WTC11 (cell line): ENCODE measurements around the gene EHD3.

ENCODE experiments used
- ETV6 ChIP-seq: sonication (generic); formaldehyde crosslinking; IDR thresholded peaks from 2 replicates; pipeline ENCODE4 v1.8.1; 2022; ENCODE audit warnings: mild to moderate bottlenecking, missing genetic modification reagents
- JUN ChIP-seq: sonication (generic); formaldehyde crosslinking; IDR thresholded peaks from 2 replicates; pipeline ENCODE4 v1.8.0; 2023; ENCODE audit warnings: mild to moderate bottlenecking, missing genetic modification reagents
- TEAD4 ChIP-seq: sonication (generic); formaldehyde crosslinking; IDR thresholded peaks from 2 replicates; pipeline ENCODE4 v1.8.0; 2022; ENCODE audit warnings: mild to moderate bottlenecking, missing genetic modification reagents
- ZNF121 ChIP-seq: sonication (generic); formaldehyde crosslinking; IDR thresholded peaks from 2 replicates; pipeline ENCODE4 v1.8.0; 2023; ENCODE audit warnings: missing genetic modification reagents
- ZNF317 ChIP-seq: sonication (generic); formaldehyde crosslinking; IDR thresholded peaks from 2 replicates; pipeline ENCODE4 v1.8.1; 2023; ENCODE audit warnings: low read depth, mild to moderate bottlenecking, moderate library complexity, missing genetic modification reagents, borderline replicate concordance
- TF ChIP-seq, protein P1 (sequence below): fragments of 200-600 bp; IDR thresholded peaks from 2 replicates; pipeline ENCODE4 v1.8.0; 2022; ENCODE audit warnings: antibody characterized with exemption
- TF ChIP-seq, protein P2 (sequence below): sonication (generic); formaldehyde crosslinking; IDR thresholded peaks from 2 replicates; pipeline ENCODE4 v1.8.0; 2023; ENCODE audit warnings: missing genetic modification reagents
- TF ChIP-seq, protein P3 (sequence below): sonication (generic); formaldehyde crosslinking; IDR thresholded peaks from 2 replicates; pipeline ENCODE4 v1.8.1; 2022; ENCODE audit warnings: low read depth, missing genetic modification reagents, borderline replicate concordance
- TF ChIP-seq, protein P4 (sequence below): sonication (generic); formaldehyde crosslinking; IDR thresholded peaks from 2 replicates; pipeline ENCODE4 v1.8.1; 2022; ENCODE audit warnings: mild to moderate bottlenecking, missing genetic modification reagents, moderate library complexity, borderline replicate concordance
- TF ChIP-seq, protein P5 (sequence below): sonication (generic); formaldehyde crosslinking; IDR thresholded peaks from 2 replicates; pipeline ENCODE4 v1.8.0; 2022; ENCODE audit warnings: mild to moderate bottlenecking, missing genetic modification reagents

DNA sequence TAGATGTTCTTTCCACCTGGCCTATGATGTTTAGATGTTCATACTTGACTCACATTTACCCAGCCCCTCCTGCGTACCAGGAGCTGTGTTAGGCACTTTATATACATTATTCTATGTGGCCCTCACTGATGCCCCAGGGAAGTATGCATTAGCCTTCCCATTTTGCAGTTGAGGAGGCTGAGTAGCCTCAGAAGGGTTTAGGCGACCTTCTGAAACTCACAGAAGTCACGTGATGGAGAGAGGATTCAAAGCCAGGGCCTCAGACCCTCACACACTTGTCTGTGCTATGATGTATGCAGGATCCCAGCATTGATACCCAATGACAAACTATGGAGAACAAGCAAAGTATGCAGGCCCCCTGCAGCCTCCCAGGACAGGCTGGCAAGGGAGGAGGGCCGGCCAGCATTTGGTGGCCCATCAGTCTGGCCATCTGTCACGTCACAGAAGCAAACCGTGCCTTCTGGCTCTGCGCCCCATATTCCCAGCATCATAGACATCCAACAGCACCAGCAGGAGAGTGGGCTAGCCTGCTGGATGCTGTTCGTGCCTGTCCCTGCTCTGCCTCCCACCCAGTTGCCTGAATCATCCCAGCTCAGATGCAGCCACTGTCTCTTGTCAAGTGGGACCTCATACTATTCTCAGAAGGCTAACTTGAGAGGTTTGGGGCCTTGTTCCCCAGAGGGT, 33.6 kb downstream of the EHD3 start:
- TF ChIP-seq, protein P1, sequence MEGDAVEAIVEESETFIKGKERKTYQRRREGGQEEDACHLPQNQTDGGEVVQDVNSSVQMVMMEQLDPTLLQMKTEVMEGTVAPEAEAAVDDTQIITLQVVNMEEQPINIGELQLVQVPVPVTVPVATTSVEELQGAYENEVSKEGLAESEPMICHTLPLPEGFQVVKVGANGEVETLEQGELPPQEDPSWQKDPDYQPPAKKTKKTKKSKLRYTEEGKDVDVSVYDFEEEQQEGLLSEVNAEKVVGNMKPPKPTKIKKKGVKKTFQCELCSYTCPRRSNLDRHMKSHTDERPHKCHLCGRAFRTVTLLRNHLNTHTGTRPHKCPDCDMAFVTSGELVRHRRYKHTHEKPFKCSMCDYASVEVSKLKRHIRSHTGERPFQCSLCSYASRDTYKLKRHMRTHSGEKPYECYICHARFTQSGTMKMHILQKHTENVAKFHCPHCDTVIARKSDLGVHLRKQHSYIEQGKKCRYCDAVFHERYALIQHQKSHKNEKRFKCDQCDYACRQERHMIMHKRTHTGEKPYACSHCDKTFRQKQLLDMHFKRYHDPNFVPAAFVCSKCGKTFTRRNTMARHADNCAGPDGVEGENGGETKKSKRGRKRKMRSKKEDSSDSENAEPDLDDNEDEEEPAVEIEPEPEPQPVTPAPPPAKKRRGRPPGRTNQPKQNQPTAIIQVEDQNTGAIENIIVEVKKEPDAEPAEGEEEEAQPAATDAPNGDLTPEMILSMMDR, result no peak
- no peak for TF ChIP-seq ETV6 (CRISPR knock-in tag)
- no peak for TF ChIP-seq JUN (CRISPR knock-in tag)
- TF ChIP-seq, protein P2, sequence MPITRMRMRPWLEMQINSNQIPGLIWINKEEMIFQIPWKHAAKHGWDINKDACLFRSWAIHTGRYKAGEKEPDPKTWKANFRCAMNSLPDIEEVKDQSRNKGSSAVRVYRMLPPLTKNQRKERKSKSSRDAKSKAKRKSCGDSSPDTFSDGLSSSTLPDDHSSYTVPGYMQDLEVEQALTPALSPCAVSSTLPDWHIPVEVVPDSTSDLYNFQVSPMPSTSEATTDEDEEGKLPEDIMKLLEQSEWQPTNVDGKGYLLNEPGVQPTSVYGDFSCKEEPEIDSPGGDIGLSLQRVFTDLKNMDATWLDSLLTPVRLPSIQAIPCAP (CRISPR knock-in tag), result no peak
- TF ChIP-seq, protein P3, sequence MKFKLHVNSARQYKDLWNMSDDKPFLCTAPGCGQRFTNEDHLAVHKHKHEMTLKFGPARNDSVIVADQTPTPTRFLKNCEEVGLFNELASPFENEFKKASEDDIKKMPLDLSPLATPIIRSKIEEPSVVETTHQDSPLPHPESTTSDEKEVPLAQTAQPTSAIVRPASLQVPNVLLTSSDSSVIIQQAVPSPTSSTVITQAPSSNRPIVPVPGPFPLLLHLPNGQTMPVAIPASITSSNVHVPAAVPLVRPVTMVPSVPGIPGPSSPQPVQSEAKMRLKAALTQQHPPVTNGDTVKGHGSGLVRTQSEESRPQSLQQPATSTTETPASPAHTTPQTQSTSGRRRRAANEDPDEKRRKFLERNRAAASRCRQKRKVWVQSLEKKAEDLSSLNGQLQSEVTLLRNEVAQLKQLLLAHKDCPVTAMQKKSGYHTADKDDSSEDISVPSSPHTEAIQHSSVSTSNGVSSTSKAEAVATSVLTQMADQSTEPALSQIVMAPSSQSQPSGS (CRISPR knock-in tag), result no peak
- no peak for TF ChIP-seq ZNF121 (CRISPR knock-in tag)
- TF ChIP-seq TEAD4 (CRISPR knock-in tag), result no peak
- TF ChIP-seq, protein P4, sequence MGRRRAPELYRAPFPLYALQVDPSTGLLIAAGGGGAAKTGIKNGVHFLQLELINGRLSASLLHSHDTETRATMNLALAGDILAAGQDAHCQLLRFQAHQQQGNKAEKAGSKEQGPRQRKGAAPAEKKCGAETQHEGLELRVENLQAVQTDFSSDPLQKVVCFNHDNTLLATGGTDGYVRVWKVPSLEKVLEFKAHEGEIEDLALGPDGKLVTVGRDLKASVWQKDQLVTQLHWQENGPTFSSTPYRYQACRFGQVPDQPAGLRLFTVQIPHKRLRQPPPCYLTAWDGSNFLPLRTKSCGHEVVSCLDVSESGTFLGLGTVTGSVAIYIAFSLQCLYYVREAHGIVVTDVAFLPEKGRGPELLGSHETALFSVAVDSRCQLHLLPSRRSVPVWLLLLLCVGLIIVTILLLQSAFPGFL (CRISPR knock-in tag), result no peak
- no peak for TF ChIP-seq ZNF317 (CRISPR knock-in tag)
- TF ChIP-seq, protein P5, sequence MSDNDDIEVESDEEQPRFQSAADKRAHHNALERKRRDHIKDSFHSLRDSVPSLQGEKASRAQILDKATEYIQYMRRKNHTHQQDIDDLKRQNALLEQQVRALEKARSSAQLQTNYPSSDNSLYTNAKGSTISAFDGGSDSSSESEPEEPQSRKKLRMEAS (CRISPR knock-in tag), result no peak
